WTC11 (cell line): ENCODE results near the gene WNT2. TPM values are rescaled to one million over a fixed set of nuclear protein-coding genes. Genes with fewer than 3 reads are reported as not detected.

Source experiments
- ATAC-seq: fragments of 200-7000 bp; cut with Tn5 transposase; 2 replicates; pipeline ENCODE4 v1.10.0; 2021; ENCODE audit warnings: mild to moderate bottlenecking, moderate library complexity
- CTCF ChIA-PET: fragments of 300-600 bp; sonication (Branson Sonifier 250); formaldehyde crosslinking; loops from one replicate; lab custom pipeline; 2021; ENCODE audit warnings: antibody characterized with exemption; lab: Charles Lee
- POLR2A ChIA-PET: fragments of 350-600 bp; sonication (Branson Sonifier 250); formaldehyde crosslinking; loops from one replicate; lab custom pipeline; 2021; ENCODE audit warnings: antibody characterized with exemption; lab: Charles Lee
- DNase-seq: peaks from one replicate; pipeline ENCODE4 v3.0.0; 2021; ENCODE audit warnings: low spot score
- H3K27ac Mint-ChIP-seq: 2 replicates; pipeline ENCODE4 v1.8.0; 2021; ENCODE audit warnings: mixed read lengths
- H3K27me3 Mint-ChIP-seq: 2 replicates; pipeline ENCODE4 v1.8.0; 2021; ENCODE audit warnings: low read depth, mild to moderate bottlenecking, moderate library complexity, mixed read lengths
- H3K36me3 Mint-ChIP-seq: 2 replicates; pipeline ENCODE4 v1.8.0; 2021; ENCODE audit warnings: mixed read lengths
- H3K4me1 Mint-ChIP-seq: 2 replicates; pipeline ENCODE4 v1.8.0; 2022; ENCODE audit warnings: mixed read lengths
- H3K4me3 Mint-ChIP-seq: 2 replicates; pipeline ENCODE4 v1.8.0; 2021; ENCODE audit warnings: mild to moderate bottlenecking, moderate library complexity, mixed read lengths
- H3K9me3 Mint-ChIP-seq: 2 replicates; pipeline ENCODE4 v1.8.0; 2021; ENCODE audit warnings: mixed read lengths
- ATF1 ChIP-seq: sonication (generic); formaldehyde crosslinking; IDR thresholded peaks from 2 replicates; pipeline ENCODE4 v1.8.1; 2023; ENCODE audit warnings: mild to moderate bottlenecking, moderate library complexity, missing genetic modification reagents
- ATF6 ChIP-seq: sonication (generic); formaldehyde crosslinking; IDR thresholded peaks from 2 replicates; pipeline ENCODE4 v1.8.1; 2023; ENCODE audit warnings: mild to moderate bottlenecking, missing genetic modification reagents
- CBFB ChIP-seq: sonication (generic); formaldehyde crosslinking; IDR thresholded peaks from 2 replicates; pipeline ENCODE4 v1.8.1; 2022; ENCODE audit warnings: mild to moderate bottlenecking, low read depth, missing genetic modification reagents
- FOXK1 ChIP-seq: sonication (generic); formaldehyde crosslinking; IDR thresholded peaks from 2 replicates; pipeline ENCODE4 v1.8.0; 2022; ENCODE audit warnings: mild to moderate bottlenecking, moderate library complexity, missing genetic modification reagents
- GABPB1 ChIP-seq: sonication (generic); formaldehyde crosslinking; IDR thresholded peaks from 2 replicates; pipeline ENCODE4 v1.8.1; 2023; ENCODE audit warnings: mild to moderate bottlenecking, missing genetic modification reagents
- JAZF1 ChIP-seq: fragments of 250-450 bp; sonication (Bioruptor Pico); IDR thresholded peaks from 2 replicates; pipeline ENCODE4 v1.9.0; 2021; ENCODE audit warnings: moderate library complexity, mild to moderate bottlenecking, inconsistent platforms
- JUN ChIP-seq: sonication (generic); formaldehyde crosslinking; IDR thresholded peaks from 2 replicates; pipeline ENCODE4 v1.8.0; 2023; ENCODE audit warnings: mild to moderate bottlenecking, missing genetic modification reagents
- NR1H2 ChIP-seq: sonication (generic); formaldehyde crosslinking; IDR thresholded peaks from 2 replicates; pipeline ENCODE4 v1.9.0; 2021; ENCODE audit warnings: mild to moderate bottlenecking, moderate library complexity, missing genetic modification reagents
- NR3C1 ChIP-seq: sonication (generic); formaldehyde crosslinking; conservative IDR thresholded peaks from 2 replicates; pipeline ENCODE4 v1.8.1; 2023; ENCODE audit warnings: low read depth, mild to moderate bottlenecking, missing genetic modification reagents
- SMAD4 ChIP-seq: sonication (generic); formaldehyde crosslinking; IDR thresholded peaks from 2 replicates; pipeline ENCODE4 v1.8.0; 2022; ENCODE audit warnings: mild to moderate bottlenecking, missing genetic modification reagents
- STAT6 ChIP-seq: sonication (generic); formaldehyde crosslinking; conservative IDR thresholded peaks from 2 replicates; pipeline ENCODE4 v1.8.1; 2023; ENCODE audit warnings: mild to moderate bottlenecking, low read depth, missing genetic modification reagents, moderate library complexity
- USF2 ChIP-seq: sonication (generic); formaldehyde crosslinking; IDR thresholded peaks from 2 replicates; pipeline ENCODE4 v1.8.1; 2023; ENCODE audit warnings: mild to moderate bottlenecking, missing genetic modification reagents, moderate library complexity
- ZBTB21 ChIP-seq: sonication (generic); formaldehyde crosslinking; IDR thresholded peaks from 2 replicates; pipeline ENCODE4 v1.8.1; 2023; ENCODE audit warnings: mild to moderate bottlenecking, missing genetic modification reagents, borderline replicate concordance
- ZNF317 ChIP-seq: sonication (generic); formaldehyde crosslinking; IDR thresholded peaks from 2 replicates; pipeline ENCODE4 v1.8.1; 2023; ENCODE audit warnings: low read depth, mild to moderate bottlenecking, moderate library complexity, missing genetic modification reagents, borderline replicate concordance
- ZNF396 ChIP-seq: fragments of 250-450 bp; sonication (Bioruptor Pico); IDR thresholded peaks from 2 replicates; pipeline ENCODE4 v1.8.0; 2021; ENCODE audit warnings: mild to moderate bottlenecking, moderate library complexity, borderline replicate concordance
- total RNA-seq: library from RNA; stranded (reverse); gene quantifications from 3 replicates; pipeline ENCODE4 v1.2.3, GENCODE V29; 2021
- TF ChIP-seq, protein P1 (sequence below): fragments of 250-450 bp; sonication (Bioruptor Pico); IDR thresholded peaks from 2 replicates; pipeline ENCODE4 v1.9.0; 2021; ENCODE audit warnings: moderate library complexity, mild to moderate bottlenecking, inconsistent platforms, borderline replicate concordance
- TF ChIP-seq, protein P2 (sequence below): fragments of 200-600 bp; IDR thresholded peaks from 2 replicates; pipeline ENCODE4 v1.8.0; 2022; ENCODE audit warnings: antibody characterized with exemption
- TF ChIP-seq, protein P3 (sequence below): sonication (generic); formaldehyde crosslinking; IDR thresholded peaks from 2 replicates; pipeline ENCODE4 v1.8.1; 2023; ENCODE audit warnings: mild to moderate bottlenecking, missing genetic modification reagents
- TF ChIP-seq, protein P4 (sequence below): sonication (generic); formaldehyde crosslinking; IDR thresholded peaks from 2 replicates; pipeline ENCODE4 v1.8.1; 2022; ENCODE audit warnings: low read depth, missing genetic modification reagents, borderline replicate concordance
- TF ChIP-seq, protein P5 (sequence below): sonication (generic); formaldehyde crosslinking; IDR thresholded peaks from 2 replicates; pipeline ENCODE4 v1.8.1; 2023; ENCODE audit warnings: mild to moderate bottlenecking, moderate library complexity, missing genetic modification reagents

The WNT2 gene
- total RNA-seq, 1 experiment from 2014 or later = not detected

GRCh38 chr7:117281562-117281961 is 41.3 kb downstream of the WNT2 start:
- DNase-seq (no peak), ATAC-seq (no peak)
- H3K4me3 Mint-ChIP-seq = no peak overlapping the region
- ChIA-PET POLR2A (no interaction called here), CTCF (no interaction called here)
- no peaks in the 10 kb centered on the region for H3K9me3 Mint-ChIP-seq
- TF ChIP-seq, protein P1, sequence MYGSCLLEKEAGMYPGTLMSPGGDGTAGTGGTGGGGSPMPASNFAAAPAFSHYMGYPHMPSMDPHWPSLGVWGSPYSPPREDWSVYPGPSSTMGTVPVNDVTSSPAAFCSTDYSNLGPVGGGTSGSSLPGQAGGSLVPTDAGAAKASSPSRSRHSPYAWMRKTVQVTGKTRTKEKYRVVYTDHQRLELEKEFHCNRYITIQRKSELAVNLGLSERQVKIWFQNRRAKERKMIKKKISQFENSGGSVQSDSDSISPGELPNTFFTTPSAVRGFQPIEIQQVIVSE (CRISPR knock-in tag) = no peak
- TF ChIP-seq, protein P2, sequence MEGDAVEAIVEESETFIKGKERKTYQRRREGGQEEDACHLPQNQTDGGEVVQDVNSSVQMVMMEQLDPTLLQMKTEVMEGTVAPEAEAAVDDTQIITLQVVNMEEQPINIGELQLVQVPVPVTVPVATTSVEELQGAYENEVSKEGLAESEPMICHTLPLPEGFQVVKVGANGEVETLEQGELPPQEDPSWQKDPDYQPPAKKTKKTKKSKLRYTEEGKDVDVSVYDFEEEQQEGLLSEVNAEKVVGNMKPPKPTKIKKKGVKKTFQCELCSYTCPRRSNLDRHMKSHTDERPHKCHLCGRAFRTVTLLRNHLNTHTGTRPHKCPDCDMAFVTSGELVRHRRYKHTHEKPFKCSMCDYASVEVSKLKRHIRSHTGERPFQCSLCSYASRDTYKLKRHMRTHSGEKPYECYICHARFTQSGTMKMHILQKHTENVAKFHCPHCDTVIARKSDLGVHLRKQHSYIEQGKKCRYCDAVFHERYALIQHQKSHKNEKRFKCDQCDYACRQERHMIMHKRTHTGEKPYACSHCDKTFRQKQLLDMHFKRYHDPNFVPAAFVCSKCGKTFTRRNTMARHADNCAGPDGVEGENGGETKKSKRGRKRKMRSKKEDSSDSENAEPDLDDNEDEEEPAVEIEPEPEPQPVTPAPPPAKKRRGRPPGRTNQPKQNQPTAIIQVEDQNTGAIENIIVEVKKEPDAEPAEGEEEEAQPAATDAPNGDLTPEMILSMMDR = no peak
- TF ChIP-seq JAZF1 (CRISPR knock-in tag) (no peak), ZNF317 (CRISPR knock-in tag) (no peak), ATF1 (CRISPR knock-in tag) (no peak), JUN (CRISPR knock-in tag) (no peak), GABPB1 (CRISPR knock-in tag) (no peak), NR1H2 (CRISPR knock-in tag) (no peak), ZBTB21 (CRISPR knock-in tag) (no peak), USF2 (no peak), STAT6 (CRISPR knock-in tag) (no peak), SMAD4 (no peak), CBFB (CRISPR knock-in tag) (no peak), ATF6 (CRISPR knock-in tag) (no peak), NR3C1 (CRISPR knock-in tag) (no peak), ZNF396 (CRISPR knock-in tag) (no peak), FOXK1 (no peak)
- TF ChIP-seq, protein P3, sequence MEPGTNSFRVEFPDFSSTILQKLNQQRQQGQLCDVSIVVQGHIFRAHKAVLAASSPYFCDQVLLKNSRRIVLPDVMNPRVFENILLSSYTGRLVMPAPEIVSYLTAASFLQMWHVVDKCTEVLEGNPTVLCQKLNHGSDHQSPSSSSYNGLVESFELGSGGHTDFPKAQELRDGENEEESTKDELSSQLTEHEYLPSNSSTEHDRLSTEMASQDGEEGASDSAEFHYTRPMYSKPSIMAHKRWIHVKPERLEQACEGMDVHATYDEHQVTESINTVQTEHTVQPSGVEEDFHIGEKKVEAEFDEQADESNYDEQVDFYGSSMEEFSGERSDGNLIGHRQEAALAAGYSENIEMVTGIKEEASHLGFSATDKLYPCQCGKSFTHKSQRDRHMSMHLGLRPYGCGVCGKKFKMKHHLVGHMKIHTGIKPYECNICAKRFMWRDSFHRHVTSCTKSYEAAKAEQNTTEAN (CRISPR knock-in tag) = no peak
- TF ChIP-seq, protein P4, sequence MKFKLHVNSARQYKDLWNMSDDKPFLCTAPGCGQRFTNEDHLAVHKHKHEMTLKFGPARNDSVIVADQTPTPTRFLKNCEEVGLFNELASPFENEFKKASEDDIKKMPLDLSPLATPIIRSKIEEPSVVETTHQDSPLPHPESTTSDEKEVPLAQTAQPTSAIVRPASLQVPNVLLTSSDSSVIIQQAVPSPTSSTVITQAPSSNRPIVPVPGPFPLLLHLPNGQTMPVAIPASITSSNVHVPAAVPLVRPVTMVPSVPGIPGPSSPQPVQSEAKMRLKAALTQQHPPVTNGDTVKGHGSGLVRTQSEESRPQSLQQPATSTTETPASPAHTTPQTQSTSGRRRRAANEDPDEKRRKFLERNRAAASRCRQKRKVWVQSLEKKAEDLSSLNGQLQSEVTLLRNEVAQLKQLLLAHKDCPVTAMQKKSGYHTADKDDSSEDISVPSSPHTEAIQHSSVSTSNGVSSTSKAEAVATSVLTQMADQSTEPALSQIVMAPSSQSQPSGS = no peak
- TF ChIP-seq, protein P5, sequence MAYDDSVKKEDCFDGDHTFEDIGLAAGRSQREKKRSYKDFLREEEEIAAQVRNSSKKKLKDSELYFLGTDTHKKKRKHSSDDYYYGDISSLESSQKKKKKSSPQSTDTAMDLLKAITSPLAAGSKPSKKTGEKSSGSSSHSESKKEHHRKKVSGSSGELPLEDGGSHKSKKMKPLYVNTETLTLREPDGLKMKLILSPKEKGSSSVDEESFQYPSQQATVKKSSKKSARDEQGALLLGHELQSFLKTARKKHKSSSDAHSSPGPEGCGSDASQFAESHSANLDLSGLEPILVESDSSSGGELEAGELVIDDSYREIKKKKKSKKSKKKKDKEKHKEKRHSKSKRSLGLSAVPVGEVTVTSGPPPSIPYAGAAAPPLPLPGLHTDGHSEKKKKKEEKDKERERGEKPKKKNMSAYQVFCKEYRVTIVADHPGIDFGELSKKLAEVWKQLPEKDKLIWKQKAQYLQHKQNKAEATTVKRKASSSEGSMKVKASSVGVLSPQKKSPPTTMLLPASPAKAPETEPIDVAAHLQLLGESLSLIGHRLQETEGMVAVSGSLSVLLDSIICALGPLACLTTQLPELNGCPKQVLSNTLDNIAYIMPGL (CRISPR knock-in tag) = no peak
- no peaks in the 10 kb centered on the region for H3K4me1 Mint-ChIP-seq
- no peaks in the 10 kb centered on the region for H3K36me3 Mint-ChIP-seq
- no peaks in the 10 kb centered on the region for H3K27me3 Mint-ChIP-seq
- H3K27ac Mint-ChIP-seq = no peak overlapping the region
